Small intestine (tissue), 7 donors: Measurements from ENCODE around the gene FAM110A. TPM values are rescaled to one million over a fixed set of nuclear protein-coding genes. Genes with fewer than 3 reads are reported as not detected.
"Not testable (repeated sequence)": the region's sequence is repeated elsewhere in the genome, so short reads cannot be mapped to it uniquely, and the experiment has no call there.

Experiments used
- DNase-seq, 2 donors: peaks; one replicate each; pipeline versions ENCODE4 v3.0.0 to v3.0.0-alpha.2; 2013
- FAIRE-seq: peaks from 2 replicates; lab custom pipeline; 2012; peaks lifted over from hg19 to GRCh38; lab: Jason Lieb, UNC
- H3K27ac ChIP-seq, 3 donors: one replicate each; pipeline ENCODE4 v1.5.1; 2013; ENCODE audit warnings: low read length in 2 of 3, mild to moderate bottlenecking in 2 of 3, control low read depth in 1 of 3, inconsistent platforms in 1 of 3, low read depth in 1 of 3, moderate library complexity in 1 of 3
- H3K27me3 ChIP-seq, 3 donors: one replicate each; pipeline ENCODE4 v1.6.1; 2013; ENCODE audit warnings: low read length in 3 of 3, inconsistent platforms in 1 of 3; ENCODE audit not compliant: control insufficient read depth in 3 of 3, insufficient read depth in 3 of 3
- H3K36me3 ChIP-seq, 3 donors: one replicate each; pipeline ENCODE4 v1.6.1; 2013; ENCODE audit warnings: low read length in 3 of 3, inconsistent platforms in 1 of 3, low read depth in 1 of 3, mild to moderate bottlenecking in 1 of 3, moderate library complexity in 1 of 3; ENCODE audit not compliant: control insufficient read depth in 3 of 3, insufficient read depth in 2 of 3
- H3K4me1 ChIP-seq, 3 donors: one replicate each; pipeline ENCODE4 v1.6.1; 2013; ENCODE audit warnings: low read length in 2 of 3, inconsistent platforms in 1 of 3, low read depth in 1 of 3, mild to moderate bottlenecking in 1 of 3, moderate library complexity in 1 of 3; ENCODE audit not compliant: control insufficient read depth in 3 of 3, insufficient read depth in 2 of 3
- H3K4me3 ChIP-seq, 3 donors: one replicate each; pipeline ENCODE4 v1.5.1; 2013; ENCODE audit warnings: low read length in 3 of 3, control low read depth in 1 of 3, inconsistent platforms in 1 of 3, low read depth in 1 of 3, mild to moderate bottlenecking in 1 of 3, moderate library complexity in 1 of 3
- H3K9me3 ChIP-seq, 2 donors: one replicate each; pipeline ENCODE4 v1.6.1; 2013; ENCODE audit warnings: low read depth in 1 of 2, low read length in 1 of 2; ENCODE audit not compliant: control insufficient read depth in 2 of 2, insufficient read depth in 1 of 2
- WGBS, 3 donors: extraction: QIAGEN DNeasy Blood & Tissue Kit; methylation state at CpG; one replicate each; pipeline ENCODE4 v1.1.7; 2013; 5-methylcytosine and 5-hydroxymethylcytosine counted together
- polyA plus RNA-seq, 4 donors: library from polyadenylated mRNA; stranded (reverse) in 3 of 4; unstranded in 1 of 4; fragments of 200-250 nt in 3 of 4; fragments of 120-200 nt in 1 of 4; gene quantifications; one replicate each; pipeline versions ENCODE4 v1.2.1 to v1.2.3, GENCODE V29; 2013
- donor health status: healthy with polysubstance abuse.
- donor health status: control.
- donor health status: control.
- donor health status: Bipolar disorder and iron deficiency.
- donor health status: healthy.

FAM110A gene
- polyA plus RNA-seq, 4 donors = 7.6 to 14.1 (median 11.7) TPM

DNA sequence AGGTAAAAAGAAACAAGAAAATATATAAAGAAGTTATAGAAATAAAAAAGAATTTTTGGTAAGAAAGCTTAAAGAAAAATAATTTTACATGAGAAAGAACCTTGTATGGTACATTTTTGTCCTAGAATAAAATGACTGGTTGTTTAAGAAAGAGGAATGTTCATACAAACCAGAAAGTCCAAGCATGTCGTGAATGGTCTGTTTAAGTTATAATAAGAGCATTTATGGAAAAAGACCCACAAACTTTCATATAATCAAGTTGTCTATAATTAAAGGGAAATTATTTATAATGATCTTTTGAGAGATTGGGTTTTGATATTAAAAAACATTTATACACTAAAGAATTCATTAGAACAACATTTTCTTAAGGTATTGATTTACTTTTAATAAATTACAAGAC is 27.8 kb upstream of the FAM110A start:
- H3K9me3 ChIP-seq = peaks cover 0 to 15% of the 10 kb centered on the region in 2 donors
- peaks cover 0 to 3% (median 0%) of the 10 kb centered on the region in 3 donors for H3K27me3 ChIP-seq
- DNase-seq (no peak), FAIRE-seq (peak; percentile 95)
- 25 to 49% (median 30%) methylated on average over 1 of the region's 1 CpG for WGBS, 3 donors
- no peak overlapping the region for H3K27ac ChIP-seq
- H3K36me3 ChIP-seq = no peaks in the 10 kb centered on the region
- no peak overlapping the region for H3K4me3 ChIP-seq
- H3K4me1 ChIP-seq = no peaks in the 10 kb centered on the region

DNA sequence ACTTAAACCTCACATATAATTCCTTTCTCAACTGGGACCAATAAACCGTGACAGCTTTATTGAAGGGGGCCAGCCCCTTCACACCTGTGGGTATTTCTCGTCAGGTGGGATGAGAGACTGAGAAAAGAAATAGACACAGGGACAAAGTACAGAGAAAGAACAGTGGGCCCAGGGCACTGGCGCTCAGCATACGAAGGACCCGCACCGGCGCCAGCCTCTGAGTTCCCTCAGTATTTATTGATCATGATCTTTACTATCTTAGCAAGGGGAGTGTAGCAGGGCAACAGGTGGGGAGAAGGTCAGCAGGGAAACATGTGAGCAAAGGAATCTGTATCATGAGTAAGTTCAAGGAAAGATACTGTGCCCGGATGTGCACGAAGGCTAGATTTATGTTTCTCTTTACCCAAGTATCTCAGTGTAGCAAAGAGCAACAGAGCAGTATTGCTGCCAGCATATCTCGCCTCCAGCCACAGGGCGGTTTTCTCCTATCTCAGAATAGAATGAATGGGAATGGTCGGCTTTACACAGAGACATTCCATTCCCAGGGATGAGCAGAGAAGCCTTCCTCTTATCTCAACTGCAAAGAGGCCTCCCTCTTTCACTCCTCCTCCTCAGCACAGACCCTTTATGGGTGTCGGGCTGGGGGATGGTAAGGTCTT is 21.6 kb upstream of the FAM110A start:
- 20 to 54% (median 35%) methylated on average over 13 of the region's 13 CpGs for WGBS, 3 donors
- FAIRE-seq = not testable (repeated sequence)
- H3K27ac ChIP-seq = peak overlapping the region in 1 of 3 donors; percentile 60

DNA sequence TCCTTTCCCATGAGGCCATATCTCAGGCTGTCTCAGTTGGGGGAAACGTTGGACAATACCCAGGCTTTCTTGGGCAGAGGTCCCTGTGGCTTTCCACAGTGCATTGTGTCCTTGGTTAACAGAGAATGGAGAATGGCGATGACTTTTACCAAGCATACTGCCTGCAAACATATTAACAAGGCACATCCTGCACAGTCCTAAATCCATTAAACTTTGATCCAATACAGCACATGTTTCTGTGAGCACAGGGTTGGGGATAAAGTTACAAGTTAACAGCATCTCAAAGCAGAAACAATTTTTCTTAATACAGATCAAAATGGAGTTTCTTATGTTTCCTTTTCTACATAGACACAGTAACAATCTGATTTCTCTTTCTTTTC is 21.1 kb upstream of the FAM110A start:
- not testable (repeated sequence) for H3K9me3 ChIP-seq, H3K27me3 ChIP-seq, H3K36me3 ChIP-seq, H3K4me1 ChIP-seq, FAIRE-seq, H3K4me3 ChIP-seq
- peak in 1 of 2 donors; percentile 26 for DNase-seq
- peak overlapping the region in 1 of 3 donors; percentile 60 for H3K27ac ChIP-seq
- WGBS, 3 donors = 30 to 38% (median 34%) methylated on average over 2 of the region's 2 CpGs

More for the DNA sequence above, 21.6 kb upstream of the FAM110A start:
- not testable (repeated sequence) for H3K9me3 ChIP-seq, H3K27me3 ChIP-seq, H3K4me1 ChIP-seq, H3K36me3 ChIP-seq, H3K4me3 ChIP-seq
- peak in 1 of 2 donors; percentile 76 for DNase-seq

DNA sequence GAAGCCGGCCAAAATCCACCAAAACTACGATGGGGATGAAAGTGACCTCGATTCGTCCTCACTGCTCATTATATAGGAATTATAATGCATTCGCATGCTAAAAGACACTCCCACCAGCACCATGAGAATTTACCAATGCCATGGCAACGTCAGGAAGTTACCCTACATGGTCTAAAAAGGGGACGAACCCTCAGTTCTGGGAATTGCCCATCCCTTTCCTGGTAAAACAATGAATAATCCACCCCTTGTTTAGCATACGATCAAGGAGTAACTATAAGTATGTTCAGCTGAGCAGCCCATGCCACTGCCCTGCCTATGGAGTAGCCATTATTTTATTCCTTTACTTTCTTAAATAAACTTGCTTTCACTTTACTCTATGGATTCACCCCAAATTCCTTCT is 20.1 kb upstream of the FAM110A start:
- H3K36me3 ChIP-seq = no peaks in the 10 kb centered on the region
- no peaks in the 10 kb centered on the region for H3K9me3 ChIP-seq
- 58 to 78% (median 66%) methylated on average over 8 of the region's 8 CpGs for WGBS, 3 donors
- H3K27ac ChIP-seq = no peak overlapping the region
- H3K27me3 ChIP-seq = no peaks in the 10 kb centered on the region
- DNase-seq (no peak), FAIRE-seq (no peak)
- H3K4me3 ChIP-seq = no peak overlapping the region
- H3K4me1 ChIP-seq = peaks cover 0 to 7% (median 0%) of the 10 kb centered on the region in 3 donors

DNA sequence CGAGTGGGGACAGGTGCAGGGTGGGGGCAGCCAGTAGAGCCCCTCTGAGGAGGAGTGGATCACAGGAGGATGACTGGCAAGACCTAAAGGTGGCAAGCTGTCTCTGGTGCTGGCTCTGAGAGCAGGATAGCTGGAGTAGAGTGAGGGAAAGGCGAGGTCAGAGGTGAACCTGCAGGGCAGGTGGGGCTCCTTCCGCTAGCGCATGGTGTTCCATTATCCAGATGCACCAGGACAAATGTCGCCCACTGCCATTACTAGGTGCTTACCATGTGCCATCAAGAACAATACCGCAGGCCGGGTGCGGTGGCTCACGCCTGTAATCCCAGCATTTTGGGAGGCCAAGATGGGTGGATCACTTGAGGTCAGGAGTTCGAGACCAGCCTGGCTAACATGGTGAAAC is 18.3 kb upstream of the FAM110A start:
- Histone ChIP-seq H3K4me1 (peaks cover 0 to 7% (median 0%) of the 10 kb centered on the region in 3 donors), H3K36me3 (no peaks in the 10 kb centered on the region), H3K4me3 (no peak overlapping the region), H3K27me3 (no peaks in the 10 kb centered on the region), H3K27ac (no peak overlapping the region), H3K9me3 (no peaks in the 10 kb centered on the region)
- DNase-seq (no peak), FAIRE-seq (no peak)
- WGBS, 3 donors = 85 to 92% (median 90%) methylated on average over 10 of the region's 10 CpGs

DNA sequence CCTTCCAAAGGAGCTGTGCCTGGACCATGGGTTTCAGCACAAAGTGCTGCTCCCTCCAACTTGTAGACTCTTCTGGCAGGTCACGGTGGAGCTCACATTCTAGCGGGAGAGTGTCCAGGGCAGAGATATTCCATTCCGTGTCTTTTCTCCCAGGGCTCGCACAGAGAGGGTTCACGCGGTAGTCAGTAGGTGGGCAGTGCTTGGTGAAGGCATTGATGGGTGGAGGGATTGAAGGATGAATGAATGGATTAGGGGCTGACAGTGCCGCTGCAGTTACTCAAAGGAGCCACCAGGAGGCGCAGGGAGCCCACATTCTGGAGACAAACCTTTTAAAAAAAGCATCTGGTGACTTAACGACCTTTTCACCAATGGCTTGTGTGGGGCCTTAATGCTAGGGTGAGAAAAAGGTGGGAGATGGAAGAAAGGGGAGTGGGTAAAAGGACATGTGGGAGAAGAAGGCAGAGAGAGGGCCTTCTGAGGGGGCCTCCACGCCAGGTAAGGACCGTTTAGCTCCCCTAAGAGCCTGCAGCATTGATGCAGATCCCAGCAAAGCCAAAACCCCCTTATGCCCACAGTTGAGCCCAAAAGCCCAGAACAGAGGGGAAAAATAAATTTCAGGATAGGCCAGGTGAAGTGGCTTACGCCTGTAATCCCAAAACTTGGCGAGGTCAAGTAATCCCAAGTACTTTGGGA is 17.5 kb upstream of the FAM110A start:
- H3K27me3 ChIP-seq = no peaks in the 10 kb centered on the region
- H3K9me3 ChIP-seq = no peaks in the 10 kb centered on the region
- H3K4me1 ChIP-seq = peaks cover 0 to 7% (median 0%) of the 10 kb centered on the region in 3 donors
- H3K27ac ChIP-seq = no peak overlapping the region
- DNase-seq = peak; percentile 72 to 74
- 31 to 38% (median 38%) methylated on average over 13 of the region's 13 CpGs for WGBS, 3 donors
- FAIRE-seq = no peak
- no peaks in the 10 kb centered on the region for H3K36me3 ChIP-seq
- H3K4me3 ChIP-seq = no peak overlapping the region

DNA sequence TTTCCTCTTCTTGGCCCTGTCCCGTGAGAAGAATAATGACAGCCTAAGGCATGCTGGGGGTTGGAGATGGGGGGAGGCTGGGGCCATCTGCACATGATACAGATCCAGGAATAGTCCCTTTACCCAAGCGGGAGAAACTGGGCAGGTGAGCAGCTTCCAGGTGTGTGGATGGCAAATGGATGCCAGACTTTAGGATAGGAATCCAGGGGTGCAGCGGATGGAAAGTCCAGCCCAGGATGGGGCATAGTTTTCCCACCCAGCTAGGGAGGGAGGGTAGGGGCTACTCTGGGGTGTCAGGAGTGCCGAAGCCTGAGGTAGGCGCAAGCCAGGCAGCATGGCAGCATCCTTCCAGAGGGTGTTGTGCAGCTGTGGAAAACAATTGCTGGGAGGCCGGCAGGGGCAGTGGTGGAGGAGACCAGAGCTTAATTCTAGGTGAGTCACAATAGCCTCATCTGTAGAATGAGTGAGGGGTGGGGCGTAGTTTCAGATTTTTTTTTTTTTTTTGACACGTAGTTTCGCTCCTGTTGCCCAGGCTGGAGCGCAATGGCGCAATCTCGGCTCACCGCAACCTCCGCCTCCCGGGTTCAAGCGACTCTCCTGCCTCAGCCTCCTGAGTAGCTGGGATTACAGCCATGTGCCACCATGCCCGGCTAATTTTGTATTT is 15.4 kb upstream of the FAM110A start:
- H3K9me3 ChIP-seq = no peaks in the 10 kb centered on the region
- no peak overlapping the region for H3K4me3 ChIP-seq
- WGBS, 3 donors = 76 to 91% (median 80%) methylated on average over 12 to 17 of the region's 17 CpGs
- H3K36me3 ChIP-seq = no peaks in the 10 kb centered on the region
- H3K4me1 ChIP-seq = peaks cover 0 to 9% (median 4%) of the 10 kb centered on the region in 3 donors
- H3K27me3 ChIP-seq = no peaks in the 10 kb centered on the region
- no peak for FAIRE-seq
- no peak overlapping the region for H3K27ac ChIP-seq
- DNase-seq = no peak

DNA sequence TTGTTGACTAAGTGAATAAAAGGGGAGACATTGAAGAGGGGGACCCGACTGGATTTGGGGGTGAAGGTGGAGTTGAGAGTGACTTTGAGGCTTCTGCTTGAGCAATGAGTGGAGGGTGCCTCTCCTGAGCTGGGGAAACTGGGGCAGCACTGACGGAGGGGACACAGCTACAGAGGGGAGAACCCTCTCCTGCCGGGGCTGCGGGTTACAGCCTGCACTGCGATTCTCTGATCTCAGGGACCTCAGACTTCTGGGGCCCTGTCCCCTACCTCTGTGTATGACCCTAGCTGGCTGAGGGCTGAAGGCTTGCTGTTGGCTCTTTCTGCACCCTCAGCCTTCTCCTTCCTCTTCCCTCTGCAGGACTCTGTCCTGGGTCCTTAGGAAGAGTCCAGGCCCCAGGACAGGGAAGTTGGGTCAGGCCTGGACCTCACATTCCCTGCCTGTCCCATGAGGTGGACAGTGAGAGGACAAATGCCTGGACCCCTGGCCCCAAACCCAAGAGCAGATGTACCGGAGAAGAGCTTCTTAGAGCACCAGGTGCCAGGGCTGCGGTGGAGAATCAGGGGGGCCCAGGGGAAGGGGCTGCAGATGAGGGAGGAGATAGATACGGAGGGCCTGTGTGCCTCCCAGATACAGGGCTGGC is 13.7 kb upstream of the FAM110A start:
- Histone ChIP-seq H3K4me1 (peaks cover 0 to 11% (median 6%) of the 10 kb centered on the region in 3 donors), H3K27me3 (no peaks in the 10 kb centered on the region), H3K4me3 (no peak overlapping the region), H3K9me3 (no peaks in the 10 kb centered on the region), H3K27ac (no peak overlapping the region), H3K36me3 (no peaks in the 10 kb centered on the region)
- no peak for FAIRE-seq
- no peak for DNase-seq
- WGBS, 3 donors = 79 to 96% (median 83%) methylated on average over 8 of the region's 8 CpGs
